WTC11 (cell line): ENCODE results near the gene CLPSL1.

ENCODE experiments used
- CTCF ChIP-seq: fragments of 200-600 bp; IDR thresholded peaks from 2 replicates; pipeline ENCODE4 v1.8.0; 2022; ENCODE audit warnings: antibody characterized with exemption
- ESRRA ChIP-seq: sonication (generic); formaldehyde crosslinking; IDR thresholded peaks from 2 replicates; pipeline ENCODE4 v1.8.1; 2022; ENCODE audit warnings: mild to moderate bottlenecking, missing genetic modification reagents, borderline replicate concordance
- NR2C2 ChIP-seq: sonication (generic); formaldehyde crosslinking; IDR thresholded peaks from 2 replicates; pipeline ENCODE4 v1.8.0; 2022; ENCODE audit warnings: mild to moderate bottlenecking, missing genetic modification reagents
- USF1 ChIP-seq: sonication (generic); formaldehyde crosslinking; IDR thresholded peaks from 2 replicates; pipeline ENCODE4 v1.8.0; 2022; ENCODE audit warnings: mild to moderate bottlenecking, missing genetic modification reagents

GRCh38 chr6:35774116-35774794, 6.6 kb upstream of the CLPSL1 start:
- TF ChIP-seq CTCF, result no peak
- no peak for TF ChIP-seq ESRRA
- no peak for TF ChIP-seq NR2C2 (CRISPR knock-in tag)
- no peak for TF ChIP-seq USF1
